DND-41 (cell line): ENCODE measurements around the gene PDE1A.
A peak's percentile ranks its signal among the peaks of the same experiment; 100 is the strongest.

Source experiments
- EZH2 ChIP-seq: IDR thresholded peaks from 3 replicates; pipeline ENCODE4 v1.6.1; 2012; ENCODE audit warnings: borderline replicate concordance, low read depth, mild to moderate bottlenecking, moderate library complexity, low read length, inconsistent platforms; ENCODE audit not compliant: severe bottlenecking
- TF ChIP-seq, protein P1 (sequence below): IDR thresholded peaks from 2 replicates; pipeline ENCODE4 v1.5.1; 2012; ENCODE audit warnings: borderline replicate concordance, low read length, moderate library complexity, mild to moderate bottlenecking; ENCODE audit not compliant: poor library complexity, severe bottlenecking; ENCODE audit errors: extremely low read depth

DNA sequence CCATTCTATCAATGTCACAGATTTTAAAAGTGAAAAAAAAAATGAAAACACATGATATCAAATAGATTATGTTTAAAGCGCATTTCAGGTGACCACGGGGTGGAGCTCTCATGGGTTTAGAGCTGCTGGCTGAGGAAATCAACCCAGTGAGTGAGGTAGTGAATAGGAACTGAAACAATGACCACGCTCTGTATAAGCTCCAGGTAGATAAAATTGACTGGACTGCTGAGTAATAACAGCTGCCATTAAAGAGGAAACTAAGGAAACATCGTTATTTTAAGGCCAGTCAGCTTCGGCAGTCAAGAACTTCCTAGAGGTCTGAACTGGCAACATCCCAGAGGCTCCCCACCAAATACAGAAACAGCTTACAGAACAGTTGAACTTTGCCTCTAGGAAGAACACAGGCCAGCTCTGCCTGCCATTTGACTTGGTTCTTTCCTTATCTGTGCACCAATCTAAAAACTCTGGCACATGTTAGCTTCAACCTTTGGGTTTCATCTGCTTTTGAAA is 185.9 kb downstream of the PDE1A start:
- TF ChIP-seq, protein P1, sequence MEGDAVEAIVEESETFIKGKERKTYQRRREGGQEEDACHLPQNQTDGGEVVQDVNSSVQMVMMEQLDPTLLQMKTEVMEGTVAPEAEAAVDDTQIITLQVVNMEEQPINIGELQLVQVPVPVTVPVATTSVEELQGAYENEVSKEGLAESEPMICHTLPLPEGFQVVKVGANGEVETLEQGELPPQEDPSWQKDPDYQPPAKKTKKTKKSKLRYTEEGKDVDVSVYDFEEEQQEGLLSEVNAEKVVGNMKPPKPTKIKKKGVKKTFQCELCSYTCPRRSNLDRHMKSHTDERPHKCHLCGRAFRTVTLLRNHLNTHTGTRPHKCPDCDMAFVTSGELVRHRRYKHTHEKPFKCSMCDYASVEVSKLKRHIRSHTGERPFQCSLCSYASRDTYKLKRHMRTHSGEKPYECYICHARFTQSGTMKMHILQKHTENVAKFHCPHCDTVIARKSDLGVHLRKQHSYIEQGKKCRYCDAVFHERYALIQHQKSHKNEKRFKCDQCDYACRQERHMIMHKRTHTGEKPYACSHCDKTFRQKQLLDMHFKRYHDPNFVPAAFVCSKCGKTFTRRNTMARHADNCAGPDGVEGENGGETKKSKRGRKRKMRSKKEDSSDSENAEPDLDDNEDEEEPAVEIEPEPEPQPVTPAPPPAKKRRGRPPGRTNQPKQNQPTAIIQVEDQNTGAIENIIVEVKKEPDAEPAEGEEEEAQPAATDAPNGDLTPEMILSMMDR = peak; percentile 29
- no peak for TF ChIP-seq EZH2
